GM15510 (cell line): Measurements from ENCODE around the gene DCDC2B.

Source experiments
- POLR2A ChIP-seq: IDR thresholded peaks from 3 replicates; pipeline ENCODE4 v1.6.1; 2011; ENCODE audit warnings: borderline replicate concordance; ENCODE audit not compliant: insufficient read length; ENCODE audit errors: extremely low read depth

DCDC2B gene

DNA sequence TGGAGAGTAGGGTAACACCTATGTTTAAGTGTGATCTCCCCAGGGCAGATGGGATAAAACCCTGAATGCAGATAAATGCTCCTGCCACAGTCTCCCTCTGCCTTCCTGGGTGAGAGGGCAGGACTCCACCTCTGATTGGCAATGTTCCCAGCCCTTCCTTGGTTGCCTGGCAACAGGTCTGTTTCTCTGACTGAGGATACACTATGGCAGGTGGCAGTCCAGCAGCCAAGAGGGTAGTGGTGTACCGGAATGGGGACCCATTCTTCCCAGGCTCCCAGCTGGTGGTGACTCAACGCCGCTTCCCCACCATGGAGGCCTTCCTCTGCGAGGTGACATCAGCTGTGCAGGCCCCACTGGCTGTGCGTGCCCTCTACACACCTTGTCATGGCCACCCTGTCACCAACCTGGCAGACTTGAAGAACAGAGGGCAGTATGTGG, at the start of gene DCDC2B:
Gene DCDC2B (plus strand): TSS at position 199 of the 438 bp plus-strand sequence. CDS start 5 bp downstream, at position 204.
- TF ChIP-seq POLR2A = no peak

GRCh38 chr1:32159189-32159588, 49.7 kb upstream of the DCDC2B start:
- no peak for TF ChIP-seq POLR2A

DNA sequence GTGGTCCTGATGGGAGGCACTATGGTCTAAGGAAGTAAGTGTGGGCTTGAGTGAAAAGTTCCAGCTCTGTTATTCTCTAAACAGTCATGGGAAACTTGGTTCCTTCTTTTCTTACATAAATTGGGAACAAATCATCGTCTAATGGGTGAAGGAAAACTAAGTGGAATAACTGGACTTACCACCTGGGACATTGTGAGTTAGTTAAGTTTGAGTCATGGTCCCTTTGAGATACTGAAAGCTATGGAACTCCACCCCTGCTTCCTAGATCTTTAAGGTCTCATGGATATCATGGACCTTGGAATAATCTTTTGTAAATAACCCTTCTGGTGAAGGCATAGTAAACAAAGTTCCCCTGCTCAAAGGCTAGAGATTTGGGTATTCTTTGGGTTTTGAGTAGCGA, 45.5 kb upstream of the DCDC2B start:
- no peak for TF ChIP-seq POLR2A

GRCh38 chr1:32170991-32171390, 37.9 kb upstream of the DCDC2B start:
- TF ChIP-seq POLR2A = no peak

DNA sequence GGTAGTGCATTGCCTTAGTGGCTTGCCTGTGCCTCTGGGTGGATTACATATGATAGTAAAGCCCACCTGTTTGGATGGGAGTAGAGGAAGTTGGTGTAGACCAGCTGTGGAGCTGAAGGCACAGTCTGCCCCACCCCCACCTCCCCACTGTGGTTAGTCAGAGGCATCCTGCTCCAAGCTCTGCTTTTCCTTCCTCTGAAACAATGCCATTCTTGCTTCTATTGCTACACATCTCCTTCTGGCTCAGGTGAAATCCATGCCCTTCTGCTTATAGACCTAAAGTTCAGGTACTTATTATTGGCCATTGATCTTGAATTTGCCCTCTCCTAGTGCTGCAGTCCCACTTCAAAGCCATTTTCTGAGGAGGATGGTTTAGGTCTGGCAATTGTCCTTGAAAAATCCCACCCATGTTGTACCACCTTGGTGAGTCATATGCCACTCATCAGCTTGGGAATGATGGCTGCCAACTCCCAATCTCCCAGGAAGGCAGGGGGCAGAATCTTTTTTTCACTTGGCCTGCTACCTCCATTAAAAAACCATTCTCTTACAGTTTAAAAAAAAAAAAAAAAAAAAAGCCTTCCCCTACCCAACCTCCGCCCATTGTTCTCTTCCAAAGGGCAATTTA, 36.2 kb upstream of the DCDC2B start:
- no peak for TF ChIP-seq POLR2A

- no peak for TF ChIP-seq POLR2A
Measured at GRCh38 chr1:32178380-32179192, 30.3 kb upstream of the DCDC2B start.

- no peak for TF ChIP-seq POLR2A
Measured at GRCh38 chr1:32179193-32179442, 29.8 kb upstream of the DCDC2B start.

DNA sequence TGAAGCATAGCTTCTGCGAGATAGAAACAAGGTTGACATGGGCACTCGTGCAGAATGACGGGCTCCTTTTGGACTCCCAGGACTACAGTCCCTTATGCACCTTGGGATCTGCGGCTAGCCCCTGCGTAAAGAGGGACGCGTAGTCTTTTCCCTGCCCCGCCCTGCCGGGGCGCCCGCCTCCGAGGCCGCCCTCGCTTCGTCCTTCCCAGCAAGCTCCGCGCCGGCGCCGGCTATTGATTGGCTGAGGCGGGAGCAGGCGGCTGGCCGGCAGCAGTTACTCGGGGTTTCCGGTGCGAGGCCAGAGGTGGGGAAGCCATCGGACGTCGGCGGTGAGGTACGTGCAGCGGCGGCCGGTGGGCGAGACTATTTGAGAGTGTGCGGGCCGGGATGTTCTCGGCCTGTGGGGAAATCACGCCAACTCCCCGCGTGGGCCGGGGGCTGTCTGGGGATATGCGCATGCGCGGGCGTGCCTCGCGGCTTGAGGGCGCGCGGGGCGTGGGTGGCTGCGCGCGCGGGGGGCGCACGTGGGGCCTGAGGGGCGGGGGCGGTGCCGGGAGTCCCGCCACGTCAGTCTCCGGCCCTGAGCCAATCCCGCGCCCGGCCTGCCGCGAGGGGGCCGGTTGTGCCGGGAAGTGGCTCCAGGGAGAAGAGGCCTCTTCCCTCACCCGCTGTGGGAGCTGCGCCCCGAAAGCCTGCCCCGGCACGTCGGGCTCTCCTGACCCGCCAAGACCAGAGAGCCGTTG, 29.3 kb upstream of the DCDC2B start, which contains the start of gene TXLNA:
Gene TXLNA (plus strand): TSS at position 233 of the 743 bp plus-strand sequence. CDS start 671 bp downstream, outside the sequence.
- peak; percentile 93 for TF ChIP-seq POLR2A

DNA sequence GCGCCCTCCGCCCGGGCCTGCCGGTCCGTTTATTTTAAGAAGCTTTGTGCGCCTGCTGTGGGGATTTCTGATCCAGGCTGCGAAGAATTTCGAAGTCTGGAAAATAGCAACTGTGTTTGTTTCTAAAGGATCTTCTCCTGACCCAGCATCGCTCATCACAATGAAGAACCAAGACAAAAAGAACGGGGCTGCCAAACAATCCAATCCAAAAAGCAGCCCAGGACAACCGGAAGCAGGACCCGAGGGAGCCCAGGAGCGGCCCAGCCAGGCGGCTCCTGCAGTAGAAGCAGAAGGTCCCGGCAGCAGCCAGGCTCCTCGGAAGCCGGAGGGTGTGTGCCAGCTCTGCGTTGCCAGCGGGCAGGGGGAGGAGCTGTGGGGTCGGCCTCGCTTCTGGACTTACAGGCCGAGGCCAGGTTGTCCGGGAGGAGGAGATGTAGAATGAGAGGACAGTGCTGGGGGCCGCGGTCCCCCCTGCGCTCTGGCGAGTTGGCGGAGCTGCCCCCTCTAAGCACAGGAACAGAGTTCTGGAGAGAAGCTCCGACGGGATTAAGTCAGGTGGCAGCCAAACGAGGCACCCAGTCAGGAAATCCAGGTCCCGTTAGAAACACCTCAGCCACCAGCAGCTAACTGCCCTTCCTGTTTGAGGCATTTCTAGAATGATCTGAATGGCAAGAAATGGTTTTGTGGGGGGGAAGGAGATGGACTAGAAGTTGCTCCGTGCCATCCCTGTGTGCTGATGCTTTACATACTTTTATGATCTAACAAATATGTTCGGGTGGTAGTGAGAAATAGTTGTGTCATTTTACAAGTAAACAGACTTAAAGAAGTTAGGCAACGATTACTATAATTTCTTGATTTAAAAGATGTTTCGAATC, 28.5 kb upstream of the DCDC2B start:
- TF ChIP-seq POLR2A = no peak

DNA sequence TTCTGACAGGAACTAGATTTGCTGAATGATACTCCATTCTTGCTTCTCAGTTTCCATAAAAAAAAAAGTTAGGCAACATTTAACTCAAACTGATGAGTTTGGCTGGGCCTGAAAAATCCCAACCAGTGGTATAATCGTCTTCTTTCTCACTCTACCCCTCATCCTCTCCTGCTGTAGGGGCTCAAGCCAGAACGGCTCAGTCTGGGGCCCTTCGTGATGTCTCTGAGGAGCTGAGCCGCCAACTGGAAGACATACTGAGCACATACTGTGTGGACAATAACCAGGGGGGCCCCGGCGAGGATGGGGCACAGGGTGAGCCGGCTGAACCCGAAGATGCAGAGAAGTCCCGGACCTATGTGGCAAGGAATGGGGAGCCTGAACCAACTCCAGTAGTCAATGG, 27.8 kb upstream of the DCDC2B start:
- TF ChIP-seq POLR2A = no peak

DNA sequence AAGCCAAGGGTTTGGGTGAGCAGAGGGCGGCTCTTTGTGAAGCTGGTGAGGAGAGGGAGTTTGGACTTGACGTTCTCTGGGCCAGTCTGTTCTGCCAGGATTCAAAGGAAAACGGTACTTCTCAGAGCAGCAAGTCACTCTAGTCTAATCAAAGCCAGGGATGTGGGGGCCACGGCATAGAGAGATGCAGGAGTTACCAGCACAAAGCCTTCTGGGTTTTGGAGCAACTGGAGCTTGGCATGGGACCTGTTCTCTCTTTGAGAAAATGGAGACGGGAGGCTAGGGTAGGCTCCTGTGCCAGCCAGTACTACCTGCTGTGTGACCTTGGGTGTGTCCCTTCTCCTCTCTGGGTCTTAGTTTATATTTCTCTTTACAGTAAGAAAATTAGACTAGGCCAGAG, 27.3 kb upstream of the DCDC2B start:
- TF ChIP-seq POLR2A = no peak

DNA sequence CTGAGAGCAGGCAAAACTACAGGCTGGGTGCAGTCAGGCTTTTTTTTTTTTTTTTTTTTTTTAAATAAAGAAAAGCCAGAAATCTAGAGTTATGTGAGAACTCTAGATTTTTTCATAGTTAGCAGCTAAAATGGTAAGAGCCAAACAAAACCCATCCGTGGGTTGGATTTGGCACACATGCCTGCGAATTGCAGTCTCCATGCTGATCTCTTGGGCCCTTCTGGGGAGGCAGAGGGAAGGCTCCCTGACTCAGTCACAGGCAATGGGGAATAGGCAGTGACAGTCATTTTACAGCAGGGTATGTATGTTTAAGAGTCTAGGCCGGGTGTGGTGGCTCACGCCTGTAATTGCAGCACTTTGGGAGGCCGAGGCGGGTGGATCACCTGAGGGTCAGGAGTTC, 26.8 kb upstream of the DCDC2B start:
- no peak for TF ChIP-seq POLR2A

DNA sequence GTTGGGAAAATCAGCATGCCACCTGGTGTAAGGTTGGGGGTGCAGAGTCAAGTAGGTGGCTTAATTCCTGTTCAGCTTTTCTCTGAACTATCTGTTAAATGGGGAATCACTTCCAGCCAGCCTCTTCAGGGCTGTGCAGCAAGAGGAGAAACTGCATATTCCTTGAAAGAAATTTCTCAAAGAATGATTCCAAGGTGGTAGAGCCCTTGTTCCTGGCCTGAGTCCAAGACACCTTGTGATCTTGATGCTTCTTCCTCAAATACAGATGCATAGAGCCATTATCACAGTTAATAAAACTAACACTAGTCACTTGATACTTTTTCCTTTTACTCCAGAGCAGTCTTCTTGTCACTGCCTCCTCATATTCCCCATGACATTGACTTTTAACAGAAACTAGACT, 24.2 kb upstream of the DCDC2B start:
- no peak for TF ChIP-seq POLR2A

GRCh38 chr1:32186077-32186476, 22.8 kb upstream of the DCDC2B start:
- no peak for TF ChIP-seq POLR2A
